Mesendoderm (in vitro differentiated cells): Measurements from ENCODE around the gene UBE2L6.

Experiments used
- DNase-seq: peaks from one replicate; pipeline ENCODE4 v3.0.0; 2013
- H2AK5ac ChIP-seq: 2 replicates; pipeline ENCODE4 v1.6.1; 2013; ENCODE audit warnings: low read length, inconsistent platforms
- H2BK120ac ChIP-seq: 2 replicates; pipeline ENCODE4 v1.6.1; 2013; ENCODE audit warnings: low read depth, mild to moderate bottlenecking, low read length, moderate library complexity, mixed read lengths
- H2BK15ac ChIP-seq: replicated peaks from 2 replicates; pipeline ENCODE4 v1.6.1; 2013; ENCODE audit warnings: low read depth, mild to moderate bottlenecking, moderate library complexity
- H2BK5ac ChIP-seq: 2 replicates; pipeline ENCODE4 v1.6.1; 2013; ENCODE audit warnings: low read length, inconsistent platforms
- H3K18ac ChIP-seq: 2 replicates; pipeline ENCODE4 v1.6.1; 2013; ENCODE audit warnings: mild to moderate bottlenecking, low read length, mixed read lengths
- H3K23ac ChIP-seq: one replicate; pipeline ENCODE4 v1.6.1; 2013; ENCODE audit warnings: low read length
- H3K27ac ChIP-seq: 2 replicates; pipeline ENCODE4 v1.5.1; 2013; ENCODE audit warnings: low read depth, mild to moderate bottlenecking, inconsistent platforms, low read length, moderate library complexity
- H3K27me3 ChIP-seq: 2 replicates; pipeline ENCODE4 v1.6.1; 2013; ENCODE audit warnings: low read length, control low read depth, mild to moderate bottlenecking, inconsistent platforms; ENCODE audit not compliant: insufficient read depth, poor library complexity
- H3K36me3 ChIP-seq: 2 replicates; pipeline ENCODE4 v1.6.1; 2013; ENCODE audit warnings: low read length, inconsistent platforms; ENCODE audit not compliant: control insufficient read depth, insufficient read depth
- H3K4ac ChIP-seq: one replicate; pipeline ENCODE4 v1.6.1; 2013; ENCODE audit warnings: low read depth, mild to moderate bottlenecking, low read length, moderate library complexity
- H3K4me1 ChIP-seq: 2 replicates; pipeline ENCODE4 v1.6.1; 2013; ENCODE audit warnings: low read depth, low read length, inconsistent platforms; ENCODE audit not compliant: control insufficient read depth
- H3K4me2 ChIP-seq: 2 replicates; pipeline ENCODE4 v1.6.1; 2013; ENCODE audit warnings: low read length
- H3K4me3 ChIP-seq: 2 replicates; pipeline ENCODE4 v1.5.1; 2013; ENCODE audit warnings: mild to moderate bottlenecking, low read length
- H3K56ac ChIP-seq: one replicate; pipeline ENCODE4 v1.6.1; 2013; ENCODE audit warnings: low read length
- H3K79me1 ChIP-seq: 2 replicates; pipeline ENCODE4 v1.6.1; 2013; ENCODE audit warnings: low read length, inconsistent platforms
- H3K79me2 ChIP-seq: 2 replicates; pipeline ENCODE4 v1.6.1; 2013; ENCODE audit warnings: mild to moderate bottlenecking, low read length; ENCODE audit not compliant: control insufficient read depth, insufficient read depth
- H3K9ac ChIP-seq: 2 replicates; pipeline ENCODE4 v1.6.1; 2013; ENCODE audit warnings: low read length, inconsistent platforms
- H4K5ac ChIP-seq: one replicate; pipeline ENCODE4 v1.6.1; 2013; ENCODE audit warnings: low read length
- H4K8ac ChIP-seq: one replicate; pipeline ENCODE4 v1.6.1; 2013; ENCODE audit warnings: low read depth, mild to moderate bottlenecking, control low read depth, low read length, moderate library complexity
- WGBS: extraction: QIAGEN DNeasy Blood & Tissue Kit; methylation state at CpG from one replicate; pipeline ENCODE4 v1.1.7; 2013; ENCODE audit warnings: low lambda C conversion rate, missing lambda C conversion rate; ENCODE audit not compliant: insufficient coverage; ENCODE audit errors: extremely low coverage; 5-methylcytosine and 5-hydroxymethylcytosine counted together

Gene UBE2L6

GRCh38 chr11:57566005-57566904 lies 1.2 kb downstream of the UBE2L6 start:
- Histone ChIP-seq H3K56ac (no peak overlapping the region), H3K79me1 (no peaks in the 10 kb centered on the region), H3K4me1 (no peaks in the 10 kb centered on the region), H3K79me2 (no peaks in the 10 kb centered on the region), H4K8ac (no peak overlapping the region), H3K18ac (no peak overlapping the region), H2BK5ac (no peak overlapping the region), H3K4me3 (no peak overlapping the region), H3K4ac (no peak overlapping the region), H3K36me3 (no peaks in the 10 kb centered on the region), H4K5ac (no peak overlapping the region), H2BK120ac (no peak overlapping the region), H2AK5ac (no peak overlapping the region), H3K9ac (no peak overlapping the region), H3K27ac (no peak overlapping the region), H3K23ac (no peak overlapping the region), H3K27me3 (no peaks in the 10 kb centered on the region), H2BK15ac (no peak overlapping the region), H3K4me2 (no peak overlapping the region)
- no peak for DNase-seq
- no CpG with 5 or more reads among the region's 4 CpGs for WGBS

DNA sequence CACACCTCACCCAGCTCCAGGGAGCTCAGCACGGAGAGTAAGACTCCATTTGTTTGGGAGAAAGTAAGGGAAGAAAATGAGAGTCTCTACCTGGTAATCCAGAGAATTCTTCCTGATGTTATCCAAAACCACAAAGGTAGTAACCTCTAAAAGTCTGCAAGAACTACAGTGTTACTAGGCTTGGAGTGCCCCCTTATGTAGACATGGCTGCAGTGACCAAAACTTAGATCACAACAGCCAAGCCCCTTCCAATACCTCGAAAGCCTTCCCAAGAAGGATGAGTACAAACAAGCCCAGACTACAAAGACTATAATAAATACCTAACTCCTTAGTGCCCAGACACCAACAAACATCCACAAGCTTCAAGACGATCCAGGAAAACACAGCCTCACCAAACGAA lies 4.9 kb downstream of the UBE2L6 start:
- Histone ChIP-seq H3K36me3 (no peaks in the 10 kb centered on the region), H4K8ac (no peak overlapping the region), H2AK5ac (no peak overlapping the region), H4K5ac (no peak overlapping the region), H3K4me2 (no peak overlapping the region), H3K4ac (no peak overlapping the region), H3K27me3 (no peaks in the 10 kb centered on the region), H2BK15ac (no peak overlapping the region), H3K9ac (peak overlapping the region; percentile 25), H3K18ac (no peak overlapping the region), H3K56ac (peak overlapping the region; percentile 50), H2BK5ac (no peak overlapping the region), H3K79me1 (no peaks in the 10 kb centered on the region), H3K79me2 (no peaks in the 10 kb centered on the region), H2BK120ac (no peak overlapping the region), H3K4me3 (no peak overlapping the region), H3K23ac (no peak overlapping the region), H3K27ac (no peak overlapping the region), H3K4me1 (no peaks in the 10 kb centered on the region)
- peak; percentile 75 for DNase-seq
- no CpG with 5 or more reads among the region's 4 CpGs for WGBS

DNA sequence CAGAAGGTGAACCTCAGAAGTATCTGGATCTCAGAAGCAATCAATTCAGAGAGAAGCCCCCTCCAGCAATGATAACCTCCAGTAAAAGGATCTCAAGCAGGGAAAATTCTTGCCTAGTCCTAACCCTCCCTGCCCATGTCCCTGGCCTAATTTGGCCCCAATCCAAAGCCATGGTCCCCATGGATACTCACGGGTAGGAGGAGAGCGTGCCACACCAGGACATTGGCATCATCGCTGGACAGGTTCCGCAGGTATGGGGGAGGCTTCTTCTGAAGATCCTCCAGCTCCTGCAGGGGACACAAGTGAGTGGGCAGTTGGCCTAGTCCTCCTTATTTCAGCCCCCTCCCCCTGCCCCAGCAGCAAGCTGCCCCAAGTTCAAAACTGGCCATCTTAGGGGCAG lies 7.3 kb downstream of the UBE2L6 start:
- H3K36me3 ChIP-seq: no peaks in the 10 kb centered on the region

GRCh38 chr11:57556041-57556440 lies 11.4 kb downstream of the UBE2L6 start:
- Histone ChIP-seq H3K4me1 (no peaks in the 10 kb centered on the region), H4K5ac (no peak overlapping the region), H3K4me3 (no peak overlapping the region), H2BK5ac (no peak overlapping the region), H3K36me3 (no peaks in the 10 kb centered on the region), H3K4me2 (no peak overlapping the region), H3K79me2 (no peaks in the 10 kb centered on the region), H4K8ac (no peak overlapping the region), H3K79me1 (no peaks in the 10 kb centered on the region), H3K27ac (no peak overlapping the region), H3K23ac (no peak overlapping the region), H2AK5ac (no peak overlapping the region), H2BK120ac (no peak overlapping the region), H3K27me3 (no peaks in the 10 kb centered on the region), H3K4ac (no peak overlapping the region), H3K18ac (no peak overlapping the region), H3K56ac (no peak overlapping the region), H2BK15ac (no peak overlapping the region), H3K9ac (no peak overlapping the region)
- no CpG with 5 or more reads among the region's 8 CpGs for WGBS
- no peak for DNase-seq

More for the DNA sequence above, 7.3 kb downstream of the UBE2L6 start:
- Histone ChIP-seq H3K27ac (no peak overlapping the region), H3K18ac (no peak overlapping the region), H4K8ac (no peak overlapping the region), H3K79me2 (no peaks in the 10 kb centered on the region), H2BK120ac (no peak overlapping the region), H3K4ac (no peak overlapping the region), H2BK5ac (no peak overlapping the region), H3K79me1 (no peaks in the 10 kb centered on the region), H3K4me1 (no peaks in the 10 kb centered on the region), H3K4me2 (no peak overlapping the region), H3K4me3 (no peak overlapping the region), H2BK15ac (no peak overlapping the region), H3K56ac (no peak overlapping the region), H4K5ac (no peak overlapping the region), H3K23ac (no peak overlapping the region), H2AK5ac (no peak overlapping the region), H3K27me3 (no peaks in the 10 kb centered on the region), H3K9ac (no peak overlapping the region)
- no CpG with 5 or more reads among the region's 4 CpGs for WGBS
- no peak for DNase-seq

DNA sequence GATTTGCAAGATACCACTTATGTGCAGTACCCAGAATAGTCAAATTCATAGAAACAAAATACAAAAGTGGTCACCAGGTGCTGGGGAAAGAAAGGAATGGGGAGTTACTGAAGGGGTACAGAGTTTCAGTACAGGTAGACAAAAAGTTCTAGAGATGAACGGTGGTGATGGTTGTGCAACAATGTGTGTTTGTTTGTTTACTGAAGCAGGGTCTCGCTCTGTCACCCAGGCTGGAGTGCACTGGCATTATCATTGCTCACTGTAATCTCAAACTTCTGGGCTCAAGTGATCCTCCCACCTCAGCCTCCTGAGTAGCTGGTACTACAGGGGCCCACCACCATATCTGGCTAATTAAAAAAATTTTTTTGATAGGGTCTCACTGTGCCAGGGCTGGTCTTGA lies 12.1 kb downstream of the UBE2L6 start:
- Histone ChIP-seq H3K4me3 (no peak overlapping the region), H3K27me3 (no peaks in the 10 kb centered on the region), H4K8ac (no peak overlapping the region), H3K18ac (no peak overlapping the region), H4K5ac (no peak overlapping the region), H3K9ac (no peak overlapping the region), H2BK15ac (no peak overlapping the region), H3K4me1 (no peaks in the 10 kb centered on the region), H2BK5ac (no peak overlapping the region), H3K79me2 (no peaks in the 10 kb centered on the region), H2BK120ac (no peak overlapping the region), H3K4me2 (no peak overlapping the region), H3K23ac (no peak overlapping the region), H3K27ac (no peak overlapping the region), H3K36me3 (no peaks in the 10 kb centered on the region), H3K79me1 (no peaks in the 10 kb centered on the region), H3K56ac (no peak overlapping the region), H2AK5ac (no peak overlapping the region), H3K4ac (no peak overlapping the region)
- WGBS: no CpG with 5 or more reads among the region's 2 CpGs
- DNase-seq: no peak

- Histone ChIP-seq H3K27me3 (no peaks in the 10 kb centered on the region), H2AK5ac (no peak overlapping the region), H3K56ac (no peak overlapping the region), H4K8ac (no peak overlapping the region), H3K36me3 (no peaks in the 10 kb centered on the region), H3K79me1 (no peaks in the 10 kb centered on the region), H2BK120ac (no peak overlapping the region), H2BK5ac (no peak overlapping the region), H3K4me3 (no peak overlapping the region), H2BK15ac (no peak overlapping the region), H4K5ac (no peak overlapping the region), H3K4ac (no peak overlapping the region), H3K27ac (no peak overlapping the region), H3K4me1 (peaks cover 2% of the 10 kb centered on the region), H3K79me2 (no peaks in the 10 kb centered on the region), H3K18ac (no peak overlapping the region), H3K4me2 (no peak overlapping the region), H3K9ac (no peak overlapping the region), H3K23ac (no peak overlapping the region)
- no CpG with 5 or more reads among the region's 5 CpGs for WGBS
- peak; percentile 44 for DNase-seq
Measured at GRCh38 chr11:57552479-57552878, 15.0 kb downstream of the UBE2L6 start.
